Cardiac muscle cell (in vitro differentiated cells and primary cell): Measurements from ENCODE around the gene TAOK3. TPM values are rescaled to one million over a fixed set of nuclear protein-coding genes. Genes with fewer than 3 reads are reported as not detected.
A peak's percentile ranks its signal among the peaks of the same experiment; 100 is the strongest.
"Not testable (repeated sequence)": the region's sequence is repeated elsewhere in the genome, so short reads cannot be mapped to it uniquely, and the experiment has no call there.

Experiments
- DNase-seq, 2 donors: peaks; one replicate each; pipeline versions ENCODE4 v3.0.0 to v3.0.0-alpha.2; 2010 to 2017; ENCODE audit warnings: low read depth in 1 of 2, low spot score in 1 of 2
- H3K27ac ChIP-seq: fragments of 200-600 bp; sonication (generic); 2 replicates; pipeline ENCODE4 v1.5.1; 2016
- H3K27me3 ChIP-seq: fragments of 200-600 bp; sonication (generic); 2 replicates; pipeline ENCODE4 v1.6.0; 2016; ENCODE audit warnings: control low read depth
- H3K36me3 ChIP-seq: fragments of 200-600 bp; sonication (generic); 2 replicates; pipeline ENCODE4 v1.5.1; 2016; ENCODE audit warnings: control low read depth
- H3K4me1 ChIP-seq: fragments of 200-600 bp; sonication (generic); 2 replicates; pipeline ENCODE4 v1.8.1; 2017; ENCODE audit warnings: low read depth, mild to moderate bottlenecking, mixed run types
- H3K4me3 ChIP-seq: fragments of 200-600 bp; sonication (generic); 2 replicates; pipeline ENCODE4 v1.5.1; 2016; ENCODE audit warnings: mild to moderate bottlenecking
- H3K9me3 ChIP-seq: fragments of 200-600 bp; sonication (generic); 2 replicates; pipeline ENCODE4 v1.5.1; 2017; ENCODE audit warnings: low read depth, mild to moderate bottlenecking, control low read depth
- polyA plus RNA-seq: library from polyadenylated mRNA; unstranded; fragments of >200 nt; fragmentation: Nextera tagmentation; extraction: Ambion mirVana; gene quantifications from 2 replicates; pipeline ENCODE4 v1.2.1, GENCODE V29; 2016
- total RNA-seq: library from RNA; depleted of rRNA; stranded (reverse); fragments of >200 nt; gene quantifications from 2 replicates; pipeline ENCODE4 v1.2.3, GENCODE V29; 2016
- TF ChIP-seq, protein P1 (sequence below): IDR thresholded peaks from 2 replicates; pipeline ENCODE4 v1.5.1; 2012; ENCODE audit warnings: low read depth, mild to moderate bottlenecking, low read length

TAOK3 gene
- total and polyA plus RNA-seq, 2 experiments from 2014 or later = 10.5 to 13.9 TPM

DNA sequence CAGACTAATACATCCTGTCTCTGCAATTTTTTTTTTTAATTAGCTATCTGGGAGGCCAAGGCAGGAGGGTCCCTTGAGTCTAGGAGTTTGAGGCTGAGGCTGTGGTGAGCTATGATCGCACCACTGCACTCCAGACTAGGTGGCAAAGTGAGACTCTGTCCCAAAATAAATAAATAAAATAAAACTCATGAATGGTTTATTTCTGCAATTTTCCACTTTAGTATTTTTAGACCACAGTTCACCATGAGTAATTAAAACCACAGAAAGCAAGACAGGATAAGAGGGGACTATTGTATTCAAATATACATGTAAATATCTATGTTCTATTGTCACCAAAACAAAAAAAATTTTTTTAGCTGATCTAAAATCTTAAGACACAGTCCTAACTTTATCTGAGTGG, 17.8 kb downstream of the TAOK3 start:
- H3K27ac ChIP-seq = no peak overlapping the region
- TF ChIP-seq, protein P1, sequence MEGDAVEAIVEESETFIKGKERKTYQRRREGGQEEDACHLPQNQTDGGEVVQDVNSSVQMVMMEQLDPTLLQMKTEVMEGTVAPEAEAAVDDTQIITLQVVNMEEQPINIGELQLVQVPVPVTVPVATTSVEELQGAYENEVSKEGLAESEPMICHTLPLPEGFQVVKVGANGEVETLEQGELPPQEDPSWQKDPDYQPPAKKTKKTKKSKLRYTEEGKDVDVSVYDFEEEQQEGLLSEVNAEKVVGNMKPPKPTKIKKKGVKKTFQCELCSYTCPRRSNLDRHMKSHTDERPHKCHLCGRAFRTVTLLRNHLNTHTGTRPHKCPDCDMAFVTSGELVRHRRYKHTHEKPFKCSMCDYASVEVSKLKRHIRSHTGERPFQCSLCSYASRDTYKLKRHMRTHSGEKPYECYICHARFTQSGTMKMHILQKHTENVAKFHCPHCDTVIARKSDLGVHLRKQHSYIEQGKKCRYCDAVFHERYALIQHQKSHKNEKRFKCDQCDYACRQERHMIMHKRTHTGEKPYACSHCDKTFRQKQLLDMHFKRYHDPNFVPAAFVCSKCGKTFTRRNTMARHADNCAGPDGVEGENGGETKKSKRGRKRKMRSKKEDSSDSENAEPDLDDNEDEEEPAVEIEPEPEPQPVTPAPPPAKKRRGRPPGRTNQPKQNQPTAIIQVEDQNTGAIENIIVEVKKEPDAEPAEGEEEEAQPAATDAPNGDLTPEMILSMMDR = no peak
- H3K36me3 ChIP-seq = no peaks in the 10 kb centered on the region
- DNase-seq = no peak
- H3K4me3 ChIP-seq = no peak overlapping the region
- H3K4me1 ChIP-seq = peaks cover 7% of the 10 kb centered on the region
- H3K9me3 ChIP-seq = no peaks in the 10 kb centered on the region
- no peaks in the 10 kb centered on the region for H3K27me3 ChIP-seq

DNA sequence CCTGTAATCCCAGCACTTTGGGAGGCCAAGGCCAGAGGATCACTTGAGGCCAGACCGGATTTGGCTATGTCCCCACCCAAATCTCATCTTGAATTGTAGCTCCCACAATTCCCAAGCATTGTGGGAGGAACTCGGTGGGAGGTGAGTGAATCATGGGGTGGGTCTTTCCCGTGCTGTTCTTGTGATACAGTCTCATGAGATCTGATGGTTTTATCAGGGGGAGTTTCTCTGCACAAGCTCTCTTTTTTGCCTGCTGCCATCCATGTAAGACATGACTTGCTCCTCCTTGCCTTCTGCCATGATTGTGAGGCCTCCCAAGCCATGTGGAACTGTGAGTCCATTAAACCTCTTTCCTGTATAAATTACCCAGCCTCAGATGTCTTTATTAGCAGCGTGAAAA, 18.2 kb downstream of the TAOK3 start:
- H3K36me3 ChIP-seq, H3K27ac ChIP-seq, H3K4me3 ChIP-seq, H3K27me3 ChIP-seq, DNase-seq, H3K4me1 ChIP-seq, H3K9me3 ChIP-seq: not testable (repeated sequence)

DNA sequence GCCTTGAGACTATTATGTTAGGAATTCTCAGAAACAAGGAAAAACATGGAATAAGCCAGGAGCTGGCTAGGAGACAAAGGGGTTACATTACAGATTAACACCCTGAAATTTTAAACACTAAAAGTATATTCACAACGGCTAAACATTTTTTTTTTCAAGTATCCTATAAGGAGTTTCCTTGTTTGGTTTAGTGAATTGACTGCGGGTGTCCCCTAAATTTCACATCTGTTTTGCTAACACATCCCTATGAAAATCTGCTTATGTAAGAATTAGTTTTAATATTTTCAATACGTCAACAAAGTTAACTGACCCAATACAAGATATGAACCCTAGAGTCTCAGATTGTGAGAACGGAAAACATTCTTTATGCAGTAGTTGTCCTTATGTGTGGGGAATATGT, 19.0 kb downstream of the TAOK3 start:
- Histone ChIP-seq H3K27ac (no peak overlapping the region), H3K27me3 (no peaks in the 10 kb centered on the region), H3K36me3 (no peaks in the 10 kb centered on the region), H3K9me3 (no peaks in the 10 kb centered on the region), H3K4me1 (peaks cover under 1% of the 10 kb centered on the region), H3K4me3 (no peak overlapping the region)
- DNase-seq = no peak
- TF ChIP-seq, protein P1 = no peak

DNA sequence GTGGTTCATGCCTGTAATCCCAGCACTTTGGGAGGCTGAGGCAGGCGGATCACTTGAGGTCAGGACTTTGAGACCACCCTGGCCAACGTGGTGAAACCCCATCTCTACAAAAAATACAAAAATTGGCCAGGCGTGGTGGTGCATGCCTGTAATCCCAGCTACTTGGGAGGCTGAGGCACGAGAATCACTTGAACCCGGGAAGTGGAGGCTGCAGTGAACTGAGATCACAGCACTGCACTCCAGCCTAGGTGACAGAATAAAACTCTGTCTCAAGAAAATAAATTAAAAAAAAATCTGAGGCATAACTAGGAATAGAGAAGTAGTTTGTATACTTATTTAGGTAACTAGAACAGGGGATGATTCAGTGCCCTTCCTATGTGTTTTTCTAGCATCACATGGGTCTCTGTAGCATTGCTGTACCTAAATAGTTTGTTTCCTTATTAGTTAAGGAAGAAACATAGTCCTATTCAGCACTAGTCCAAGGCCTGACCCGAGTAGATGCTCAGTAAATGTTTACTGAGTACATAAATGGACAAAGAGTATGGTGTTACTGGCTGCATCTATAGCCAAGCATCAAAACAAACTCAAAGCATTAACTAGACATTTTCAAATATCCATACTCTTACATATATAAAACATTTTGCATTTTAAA, 21.7 kb downstream of the TAOK3 start:
- peaks cover 11% of the 10 kb centered on the region for H3K4me1 ChIP-seq
- no peaks in the 10 kb centered on the region for H3K27me3 ChIP-seq
- no peaks in the 10 kb centered on the region for H3K36me3 ChIP-seq
- H3K27ac ChIP-seq = no peak overlapping the region
- no peaks in the 10 kb centered on the region for H3K9me3 ChIP-seq
- no peak overlapping the region for H3K4me3 ChIP-seq
- DNase-seq = no peak
- TF ChIP-seq, protein P1 = no peak

DNA sequence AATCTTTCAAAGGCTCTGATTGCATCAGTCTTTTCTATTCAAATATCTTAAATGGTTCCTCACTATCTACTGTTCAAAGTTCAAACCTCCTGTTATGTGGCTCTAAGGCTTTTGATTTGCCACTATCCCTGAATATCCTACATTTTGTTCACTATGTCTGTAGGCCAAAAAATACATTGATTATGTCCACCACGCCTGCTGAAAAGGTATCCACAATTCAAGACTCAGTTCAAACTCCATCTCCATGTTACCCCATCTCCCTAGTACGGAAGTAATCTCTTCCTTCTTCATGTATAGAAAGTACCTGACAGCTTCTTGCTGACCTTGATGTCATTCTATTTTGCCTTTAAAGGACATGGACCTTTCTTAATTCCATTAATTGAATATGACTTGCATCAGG, 24.8 kb downstream of the TAOK3 start:
- Histone ChIP-seq H3K4me1 (peaks cover 28% of the 10 kb centered on the region), H3K9me3 (no peaks in the 10 kb centered on the region), H3K4me3 (no peak overlapping the region), H3K36me3 (no peaks in the 10 kb centered on the region), H3K27ac (no peak overlapping the region), H3K27me3 (no peaks in the 10 kb centered on the region)
- no peak for DNase-seq
- TF ChIP-seq, protein P1 = no peak

DNA sequence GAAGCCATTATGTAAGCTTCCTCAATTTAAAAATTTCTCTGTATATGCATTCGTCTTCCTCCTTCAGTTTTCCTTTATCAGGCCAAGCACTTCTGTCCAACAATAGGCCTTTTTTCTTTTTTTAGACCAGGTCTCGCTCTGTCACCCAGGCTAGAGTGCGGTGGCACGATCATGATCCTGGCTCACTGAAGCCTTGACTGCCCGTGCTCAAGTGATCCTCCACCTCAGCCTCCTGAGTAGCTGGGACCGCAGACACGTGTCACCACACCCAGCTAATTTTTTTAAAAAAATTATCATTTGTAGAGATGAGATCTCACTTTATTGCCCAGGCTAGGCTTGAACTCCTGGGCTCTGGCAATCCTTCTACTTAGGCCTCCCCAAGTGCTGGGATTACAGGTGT, 25.8 kb downstream of the TAOK3 start:
- TF ChIP-seq, protein P1 = no peak
- Histone ChIP-seq H3K4me3 (no peak overlapping the region), H3K9me3 (no peaks in the 10 kb centered on the region)

More for the DNA sequence above, 25.8 kb downstream of the TAOK3 start:
- Histone ChIP-seq H3K36me3 (no peaks in the 10 kb centered on the region), H3K4me1 (peaks cover 28% of the 10 kb centered on the region), H3K27me3 (no peaks in the 10 kb centered on the region), H3K27ac (peak overlapping the region; percentile 10)
- DNase-seq = peak in 1 of 2 donors; percentile 11
